Body of pancreas (tissue), 4 donors: ENCODE measurements around the gene COL23A1.
"Not testable (repeated sequence)": the region's sequence is repeated elsewhere in the genome, so short reads cannot be mapped to it uniquely, and the experiment has no call there.

ENCODE experiments used
- CTCF ChIP-seq, 7 experiments: fragments of 450-650 bp in 4 of 7; fragments of 200-600 bp in 3 of 7; sonication (generic) in 3 of 7; IDR thresholded peaks; one replicate each; pipeline ENCODE4 v1.5.1; 2016 to 2019; ENCODE audit warnings: antibody characterized with exemption in 7 of 7
- POLR2A ChIP-seq, 3 donors: fragments of 450-650 bp; IDR thresholded peaks; one replicate each; pipeline ENCODE4 v1.6.1; 2016; ENCODE audit warnings: antibody characterized with exemption in 3 of 3, mild to moderate bottlenecking in 2 of 3

GRCh38 chr5:178369469-178369868, 220.7 kb downstream of the COL23A1 start:
- not testable (repeated sequence) for TF ChIP-seq CTCF, POLR2A (IDR thresholded peaks at IDR 0.05)
